Measurements from ENCODE around the gene TMEM254.

GRCh38 chr10:80137031-80137862 lies 58.8 kb downstream of the TMEM254 start:
- TF ChIP-seq CTCF (conservative IDR thresholded peaks at IDR 0.05; ENCODE audit: low read depth, low read length) = no peak
- TF ChIP-seq MXI1 (IDR thresholded peaks at IDR 0.05; ENCODE audit: borderline replicate concordance, low read depth, low read length) = no peak
- TF ChIP-seq RCOR1 (IDR thresholded peaks at IDR 0.05; ENCODE audit: insufficient replicate concordance, low read length) = no peak
- no peak for TF ChIP-seq RFX5 (IDR thresholded peaks at IDR 0.05; ENCODE audit: low read depth, low read length)
- TF ChIP-seq ELK1 (IDR thresholded peaks at IDR 0.05; ENCODE audit: borderline replicate concordance, low read depth, low read length) = no peak
- no peak for TF ChIP-seq FOS (IDR thresholded peaks at IDR 0.05; ENCODE audit: low read depth, low read length)
- TF ChIP-seq, protein P1, sequence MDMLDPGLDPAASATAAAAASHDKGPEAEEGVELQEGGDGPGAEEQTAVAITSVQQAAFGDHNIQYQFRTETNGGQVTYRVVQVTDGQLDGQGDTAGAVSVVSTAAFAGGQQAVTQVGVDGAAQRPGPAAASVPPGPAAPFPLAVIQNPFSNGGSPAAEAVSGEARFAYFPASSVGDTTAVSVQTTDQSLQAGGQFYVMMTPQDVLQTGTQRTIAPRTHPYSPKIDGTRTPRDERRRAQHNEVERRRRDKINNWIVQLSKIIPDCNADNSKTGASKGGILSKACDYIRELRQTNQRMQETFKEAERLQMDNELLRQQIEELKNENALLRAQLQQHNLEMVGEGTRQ (IDR thresholded peaks at IDR 0.05; ENCODE audit: low read depth, low read length) = no peak
- TF ChIP-seq SMC3 (IDR thresholded peaks at IDR 0.05; ENCODE audit: low read depth, low read length) = no peak
- TF ChIP-seq RAD21 (IDR thresholded peaks at IDR 0.05; ENCODE audit: low read length) = no peak
- no peak for TF ChIP-seq POLR2A (IDR thresholded peaks at IDR 0.05; ENCODE audit: low read depth, low read length)
